ENCODE results near the gene PARL. TPM values are rescaled to one million over a fixed set of nuclear protein-coding genes. Genes with fewer than 3 reads are reported as not detected.
"Not testable (repeated sequence)": the region's sequence is repeated elsewhere in the genome, so short reads cannot be mapped to it uniquely, and the experiment has no call there.

Gene PARL
- total RNA-seq, 1 experiment from 2014 or later, result 55.2 TPM

GRCh38 chr3:183784503-183784902, 100.2 kb downstream of the PARL start:
- H3K36me3 ChIP-seq (replicated peaks; ENCODE audit: control insufficient read depth, insufficient read depth, low read length), result peaks cover 21% of the 10 kb centered on the region
- not testable (repeated sequence) for H3K27me3 ChIP-seq (ENCODE audit: control insufficient read depth, insufficient read depth, low read length); DNase-seq; H3K4me3 ChIP-seq (ENCODE audit: insufficient read depth, low read depth, low read length)

GRCh38 chr3:183782576-183783276, 102.0 kb downstream of the PARL start:
- no peak overlapping the region for H3K4me3 ChIP-seq (ENCODE audit: insufficient read depth, low read depth, low read length)
- no peak for DNase-seq
- no peaks in the 10 kb centered on the region for H3K27me3 ChIP-seq (ENCODE audit: control insufficient read depth, insufficient read depth, low read length)
- peaks cover 24% of the 10 kb centered on the region for H3K36me3 ChIP-seq (replicated peaks; ENCODE audit: control insufficient read depth, insufficient read depth, low read length)

DNA sequence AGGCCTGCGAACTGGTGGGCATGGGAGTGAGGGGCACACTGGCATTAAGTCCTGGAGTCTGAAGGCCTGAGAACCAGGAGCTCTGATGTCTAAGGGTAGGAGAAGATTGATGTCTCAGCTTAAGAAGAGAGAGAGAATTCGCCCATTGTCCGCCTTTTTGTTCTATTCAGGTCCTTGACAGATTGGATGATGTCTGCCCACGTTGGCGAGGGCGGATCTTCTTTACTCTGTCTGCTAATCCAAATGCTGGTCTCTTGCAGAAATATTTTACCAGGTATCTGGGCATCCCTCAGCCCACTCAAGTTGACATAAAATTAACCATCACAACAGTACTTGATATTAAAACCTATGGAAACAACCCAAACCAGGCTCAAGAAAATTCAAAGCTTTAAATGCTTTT, 103.4 kb downstream of the PARL start:
- Histone ChIP-seq H3K4me3 (ENCODE audit: insufficient read depth, low read depth, low read length) (no peak overlapping the region), H3K27me3 (ENCODE audit: control insufficient read depth, insufficient read depth, low read length) (no peaks in the 10 kb centered on the region), H3K36me3 (replicated peaks; ENCODE audit: control insufficient read depth, insufficient read depth, low read length) (peaks cover 24% of the 10 kb centered on the region)
- no peak for DNase-seq

DNA sequence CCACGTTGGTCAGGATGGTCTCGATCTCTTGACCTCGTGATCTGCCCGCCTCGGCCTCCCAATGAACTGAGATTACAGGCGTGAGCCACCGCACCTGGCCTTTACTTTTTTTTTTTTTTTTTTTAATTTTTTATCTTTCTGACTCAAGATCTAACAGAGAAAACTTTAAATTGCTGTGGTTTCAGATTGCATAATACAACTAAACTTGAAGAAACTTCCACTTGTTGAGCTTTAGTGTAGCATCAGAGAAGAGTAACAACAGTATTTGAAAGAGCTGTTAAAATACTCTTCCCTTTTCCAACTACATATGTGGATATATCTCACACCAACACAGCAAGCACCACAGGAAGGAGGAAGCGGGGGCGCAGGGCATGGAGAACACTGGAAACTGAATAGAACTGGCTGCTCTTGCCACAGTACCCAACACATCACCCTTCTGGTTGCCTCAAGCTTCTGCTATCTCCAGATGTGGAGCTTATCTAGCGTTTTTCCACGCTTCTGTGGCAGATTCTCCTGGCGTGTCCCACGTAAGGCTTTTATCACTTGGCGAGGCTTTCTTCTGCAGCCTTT, 104.7 kb downstream of the PARL start:
- no peak for DNase-seq
- H3K27me3 ChIP-seq (ENCODE audit: control insufficient read depth, insufficient read depth, low read length), result no peaks in the 10 kb centered on the region
- no peak overlapping the region for H3K4me3 ChIP-seq (ENCODE audit: insufficient read depth, low read depth, low read length)
- peaks cover 21% of the 10 kb centered on the region for H3K36me3 ChIP-seq (replicated peaks; ENCODE audit: control insufficient read depth, insufficient read depth, low read length)

Other genes with a start within 250 kb of the PARL start
- 27.9 and 48.7 TPM in 2 replicates for gene KLHL24, start 249.3 kb downstream of the PARL start, total RNA-seq (2014; rRNA removed; shearing (Covaris generic))
- gene YEATS2, start 187.1 kb downstream of the PARL start, total RNA-seq (2014; rRNA removed; shearing (Covaris generic)), result 46.5 and 58.7 TPM in 2 replicates
- gene MAP6D1, start 59.3 kb downstream of the PARL start, total RNA-seq (2014; rRNA removed; shearing (Covaris generic)), result 1.7 and 4.4 TPM in 2 replicates
- 15.7 and 17.9 TPM in 2 replicates for gene ABCC5, start 133.0 kb upstream of the PARL start, total RNA-seq (2014; rRNA removed; shearing (Covaris generic))
- gene HTR3D, start 146.9 kb upstream of the PARL start, total RNA-seq (2014; rRNA removed; shearing (Covaris generic)), result not detected in 2 replicates
- gene HTR3C, start 168.2 kb upstream of the PARL start, total RNA-seq (2014; rRNA removed; shearing (Covaris generic)), result not detected in 2 replicates
- gene HTR3E, start 212.2 kb upstream of the PARL start, total RNA-seq (2014; rRNA removed; shearing (Covaris generic)), result not detected in 2 replicates